HG02763 (cell line): Measurements from ENCODE around the gene LOX.

Source experiments
- ATAC-seq: cut with Tn5 transposase; IDR thresholded peaks from one replicate; pipeline ENCODE4 v1.9.1; 2021; ENCODE audit warnings: mild to moderate bottlenecking, moderate library complexity; ENCODE audit not compliant: unreplicated experiment

Gene LOX

GRCh38 chr5:122054266-122054665 is 23.8 kb downstream of the LOX start:
- ATAC-seq: no peak

- no peak for ATAC-seq
Observed at GRCh38 chr5:122053181-122054109, 24.6 kb downstream of the LOX start.

- no peak for ATAC-seq
Observed at GRCh38 chr5:122051569-122051968, 26.5 kb downstream of the LOX start.

- ATAC-seq: no peak
Observed at GRCh38 chr5:122050959-122051358, 27.1 kb downstream of the LOX start.

GRCh38 chr5:122040636-122041302 is 37.3 kb downstream of the LOX start:
- ATAC-seq: no peak

- no peak for ATAC-seq
Observed at GRCh38 chr5:122036326-122036725, 41.7 kb downstream of the LOX start.

GRCh38 chr5:122035913-122036312 is 42.1 kb downstream of the LOX start:
- ATAC-seq: no peak

DNA sequence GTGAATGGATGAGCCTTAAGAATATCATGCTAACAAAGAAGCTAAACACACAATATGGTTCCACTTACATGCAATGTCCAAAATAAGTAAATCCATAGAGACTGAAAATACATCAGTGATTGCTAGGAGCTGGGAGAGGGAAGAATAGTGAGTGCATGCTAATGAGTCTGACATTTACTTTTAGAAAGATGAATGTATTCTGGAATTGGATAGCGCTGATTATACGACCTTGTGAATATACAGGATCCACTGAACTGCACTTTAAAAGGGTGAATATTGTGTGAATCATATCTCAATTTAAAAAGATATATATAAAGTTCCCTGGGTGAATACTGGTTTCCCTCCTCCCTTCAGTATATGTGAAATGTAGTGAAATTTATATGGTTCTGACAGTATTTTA is 46.2 kb downstream of the LOX start:
- ATAC-seq: no peak

GRCh38 chr5:122030251-122030650 is 47.8 kb downstream of the LOX start:
- no peak for ATAC-seq

GRCh38 chr5:122029818-122030217 is 48.2 kb downstream of the LOX start:
- no peak for ATAC-seq

DNA sequence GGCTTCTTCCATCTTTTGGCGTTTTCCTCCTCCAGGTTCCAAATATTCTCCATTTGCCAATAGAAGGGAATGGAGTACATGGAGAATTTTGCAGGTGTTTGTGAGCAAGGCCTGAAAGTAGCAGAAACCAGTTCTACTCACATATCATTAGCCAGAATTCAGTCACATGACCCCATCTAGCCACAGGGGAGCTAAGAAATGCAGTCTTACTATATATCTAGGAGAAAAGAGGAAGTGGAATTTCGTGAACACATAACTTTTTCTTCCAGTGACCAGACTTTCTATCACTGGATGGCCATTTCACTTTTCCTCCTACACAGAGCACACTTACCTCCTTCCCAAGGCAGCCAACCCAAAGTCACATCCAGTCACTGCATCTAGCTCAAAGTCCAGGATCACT is 55.1 kb downstream of the LOX start:
- peak; percentile 60 for ATAC-seq

DNA sequence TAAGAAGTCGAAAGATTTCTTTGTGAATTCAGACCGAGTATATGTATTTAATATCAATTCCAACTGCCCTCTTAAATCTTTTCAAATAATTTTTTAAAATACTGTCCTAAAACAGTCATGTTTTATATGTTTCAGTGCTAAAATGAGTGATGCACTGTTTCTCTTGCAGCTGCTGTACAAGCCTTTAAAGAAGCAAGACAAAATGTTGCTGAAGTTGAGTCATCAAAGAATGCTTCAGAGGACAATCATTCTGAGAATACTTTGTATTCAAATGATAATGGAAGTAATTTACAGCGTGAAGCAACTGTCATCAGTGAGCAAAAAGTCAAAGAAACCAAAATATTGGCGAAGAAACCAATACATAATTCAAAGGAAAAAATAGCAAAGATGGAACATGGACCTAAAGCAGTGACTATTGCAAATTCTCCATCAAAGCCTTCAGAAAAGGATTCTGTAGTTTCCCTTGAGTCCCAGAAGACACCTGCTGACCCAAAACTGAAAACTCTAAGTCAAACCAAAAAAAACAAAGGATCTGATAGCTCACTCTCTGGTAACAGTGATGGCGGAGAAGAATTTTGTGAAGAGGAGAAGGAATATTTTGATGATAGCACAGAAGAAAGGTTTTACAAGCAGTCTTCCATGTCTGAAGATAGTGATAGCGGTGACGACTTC is 58.0 kb downstream of the LOX start:
- ATAC-seq: no peak

GRCh38 chr5:122015471-122015870 is 62.6 kb downstream of the LOX start:
- no peak for ATAC-seq

- no peak for ATAC-seq
Observed at GRCh38 chr5:122014236-122014935, 63.7 kb downstream of the LOX start.
